ENCODE data around the gene MPZL1. TPM values are rescaled to one million over a fixed set of nuclear protein-coding genes. Genes with fewer than 3 reads are reported as not detected.

MPZL1 gene
- total RNA-seq, 1 donor from 2014 or later: 69.7 TPM

- no peak for DNase-seq (ENCODE audit: extremely low spot score in 2 of 2)
- H3K36me3 ChIP-seq: no peaks in the 10 kb centered on the region
- peaks cover 39% of the 10 kb centered on the region for H3K4me1 ChIP-seq
- H3K27ac ChIP-seq: no peak overlapping the region
- no peak for TF ChIP-seq POLR2AphosphoS5 (IDR thresholded peaks at IDR 0.05; ENCODE audit: insufficient read depth in 1 of 2, low read depth in 1 of 2)
- no peak for TF ChIP-seq POLR2A (IDR thresholded peaks at IDR 0.05)
- TF ChIP-seq, protein P1, sequence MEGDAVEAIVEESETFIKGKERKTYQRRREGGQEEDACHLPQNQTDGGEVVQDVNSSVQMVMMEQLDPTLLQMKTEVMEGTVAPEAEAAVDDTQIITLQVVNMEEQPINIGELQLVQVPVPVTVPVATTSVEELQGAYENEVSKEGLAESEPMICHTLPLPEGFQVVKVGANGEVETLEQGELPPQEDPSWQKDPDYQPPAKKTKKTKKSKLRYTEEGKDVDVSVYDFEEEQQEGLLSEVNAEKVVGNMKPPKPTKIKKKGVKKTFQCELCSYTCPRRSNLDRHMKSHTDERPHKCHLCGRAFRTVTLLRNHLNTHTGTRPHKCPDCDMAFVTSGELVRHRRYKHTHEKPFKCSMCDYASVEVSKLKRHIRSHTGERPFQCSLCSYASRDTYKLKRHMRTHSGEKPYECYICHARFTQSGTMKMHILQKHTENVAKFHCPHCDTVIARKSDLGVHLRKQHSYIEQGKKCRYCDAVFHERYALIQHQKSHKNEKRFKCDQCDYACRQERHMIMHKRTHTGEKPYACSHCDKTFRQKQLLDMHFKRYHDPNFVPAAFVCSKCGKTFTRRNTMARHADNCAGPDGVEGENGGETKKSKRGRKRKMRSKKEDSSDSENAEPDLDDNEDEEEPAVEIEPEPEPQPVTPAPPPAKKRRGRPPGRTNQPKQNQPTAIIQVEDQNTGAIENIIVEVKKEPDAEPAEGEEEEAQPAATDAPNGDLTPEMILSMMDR (IDR thresholded peaks at IDR 0.05): no peak
- H3K27me3 ChIP-seq: no peaks in the 10 kb centered on the region
- intact Hi-C loops (cut with DNase I): no loop called here
- no peak overlapping the region for H3K4me3 ChIP-seq
- H3K9me3 ChIP-seq: no peaks in the 10 kb centered on the region
Measured at GRCh38 chr1:167744901-167745300, 23.1 kb downstream of the MPZL1 start.

GRCh38 chr1:167746013-167746672 is 24.4 kb downstream of the MPZL1 start:
- H3K4me1 ChIP-seq: peaks cover 39% of the 10 kb centered on the region
- H3K27ac ChIP-seq: no peak overlapping the region
- H3K27me3 ChIP-seq: no peaks in the 10 kb centered on the region
- intact Hi-C loops (cut with DNase I): no loop called here
- no peaks in the 10 kb centered on the region for H3K9me3 ChIP-seq
- TF ChIP-seq POLR2AphosphoS5 (IDR thresholded peaks at IDR 0.05; ENCODE audit: insufficient read depth in 1 of 2, low read depth in 1 of 2) (no peak), POLR2A (IDR thresholded peaks at IDR 0.05) (no peak)
- TF ChIP-seq, protein P1 (IDR thresholded peaks at IDR 0.05): no peak
- no peaks in the 10 kb centered on the region for H3K36me3 ChIP-seq
- H3K4me3 ChIP-seq: no peak overlapping the region
- DNase-seq (ENCODE audit: extremely low spot score in 2 of 2): no peak

DNA sequence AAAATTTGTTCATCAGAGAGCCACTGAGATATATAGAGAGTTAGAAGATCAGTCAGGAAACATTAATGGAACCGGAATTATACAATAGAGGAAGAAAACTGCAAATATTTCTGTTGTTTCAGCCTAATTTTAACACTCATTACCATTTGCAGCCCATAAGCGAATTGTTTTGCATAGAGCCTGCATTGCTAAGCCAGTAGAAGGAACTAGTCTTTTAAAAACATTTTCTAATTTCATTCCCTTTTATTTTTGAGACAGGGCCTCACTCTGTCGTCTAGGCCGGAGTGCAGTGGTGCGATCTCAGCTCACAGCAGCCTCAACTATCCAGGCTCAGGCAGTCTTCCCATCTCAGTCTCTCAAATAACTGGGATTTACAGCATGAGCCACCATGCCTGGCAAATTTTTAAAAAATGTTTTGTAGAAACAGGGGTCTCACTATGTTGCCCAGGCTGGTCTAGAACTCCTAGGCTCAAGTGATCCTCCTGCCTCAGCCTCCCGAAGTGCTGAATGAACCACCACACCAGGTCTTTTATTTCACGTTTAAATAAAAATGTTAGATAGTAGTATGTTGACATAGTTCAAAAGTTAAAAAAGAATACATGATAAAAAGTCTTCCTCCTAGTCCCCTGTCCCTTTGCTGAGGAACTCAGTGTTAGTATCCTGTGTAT is 25.3 kb downstream of the MPZL1 start:
- Histone ChIP-seq H3K4me3 (no peak overlapping the region), H3K9me3 (no peaks in the 10 kb centered on the region), H3K4me1 (peaks cover 42% of the 10 kb centered on the region), H3K27me3 (no peaks in the 10 kb centered on the region), H3K36me3 (no peaks in the 10 kb centered on the region), H3K27ac (no peak overlapping the region)
- no peak for DNase-seq (ENCODE audit: extremely low spot score in 2 of 2)
- no peak for TF ChIP-seq POLR2AphosphoS5 (IDR thresholded peaks at IDR 0.05; ENCODE audit: insufficient read depth in 1 of 2, low read depth in 1 of 2)
- TF ChIP-seq POLR2A (IDR thresholded peaks at IDR 0.05): no peak
- TF ChIP-seq, protein P1 (IDR thresholded peaks at IDR 0.05): no peak
- intact Hi-C loops (cut with DNase I): no loop called here

GRCh38 chr1:167747988-167748387 is 26.2 kb downstream of the MPZL1 start:
- no peaks in the 10 kb centered on the region for H3K36me3 ChIP-seq

More at GRCh38 chr1:167747988-167748387, 26.2 kb downstream of the MPZL1 start:
- Histone ChIP-seq H3K4me3 (no peak overlapping the region), H3K27ac (no peak overlapping the region), H3K27me3 (no peaks in the 10 kb centered on the region), H3K4me1 (peaks cover 50% of the 10 kb centered on the region), H3K9me3 (no peaks in the 10 kb centered on the region)
- intact Hi-C loops (cut with DNase I): no loop called here
- no peak for DNase-seq (ENCODE audit: extremely low spot score in 2 of 2)
- TF ChIP-seq, protein P1 (IDR thresholded peaks at IDR 0.05): no peak
- TF ChIP-seq POLR2A (IDR thresholded peaks at IDR 0.05) (no peak), POLR2AphosphoS5 (IDR thresholded peaks at IDR 0.05; ENCODE audit: insufficient read depth in 1 of 2, low read depth in 1 of 2) (no peak)

Data from vagina (tissue), 2 donors.